Lower lobe of right lung (tissue), 2 donors: Measurements from ENCODE around the gene NRXN3. TPM values are rescaled to one million over a fixed set of nuclear protein-coding genes. Genes with fewer than 3 reads are reported as not detected.

Experiments
- ATAC-seq, 2 donors: fragments of 200-7000 bp; cut with Tn5 transposase; one replicate each; pipeline ENCODE4 v1.9.1; 2020 to 2022; ENCODE audit warnings: mild to moderate bottlenecking in 2 of 2, moderate library complexity in 2 of 2
- DNase-seq: peaks from one replicate; pipeline ENCODE4 v3.0.0-alpha.2; 2020
- H3K27ac ChIP-seq: fragments of 200-600 bp; one replicate; pipeline ENCODE4 v1.8.0; 2022
- H3K27me3 ChIP-seq: fragments of 200-600 bp; one replicate; pipeline ENCODE4 v1.8.0; 2022; ENCODE audit warnings: low read depth
- H3K36me3 ChIP-seq: fragments of 200-600 bp; one replicate; pipeline ENCODE4 v1.8.0; 2022; ENCODE audit warnings: mild to moderate bottlenecking
- H3K4me1 ChIP-seq: fragments of 200-600 bp; one replicate; pipeline ENCODE4 v1.8.0; 2022
- H3K4me3 ChIP-seq: fragments of 200-600 bp; one replicate; pipeline ENCODE4 v1.8.0; 2022; ENCODE audit warnings: mild to moderate bottlenecking
- H3K9me3 ChIP-seq: fragments of 200-600 bp; one replicate; pipeline ENCODE4 v1.8.0; 2022
- CTCF ChIP-seq: fragments of 200-600 bp; IDR thresholded peaks from one replicate; pipeline ENCODE4 v1.8.0; 2022; ENCODE audit warnings: antibody characterized with exemption, mild to moderate bottlenecking
- intact Hi-C: fragments of 100-400 bp; cut with DNase I; formaldehyde crosslinking; loops from one replicate; pipeline ENCODE4 v1.11.0; 2022
- total RNA-seq: library from RNA; stranded (reverse); fragmentation: NEBNext Ultra II Directional; extraction: Animal tissue kit (Norgen Biotek cat#: 25700); gene quantifications from one replicate; pipeline ENCODE4 v1.2.1, GENCODE V29; 2021
- donor health status: DM: no; HTN: yes; CAD: no; lungs with severe emphysema.

Gene NRXN3
- total RNA-seq, 1 donor from 2014 or later, result 9.0 TPM

DNA sequence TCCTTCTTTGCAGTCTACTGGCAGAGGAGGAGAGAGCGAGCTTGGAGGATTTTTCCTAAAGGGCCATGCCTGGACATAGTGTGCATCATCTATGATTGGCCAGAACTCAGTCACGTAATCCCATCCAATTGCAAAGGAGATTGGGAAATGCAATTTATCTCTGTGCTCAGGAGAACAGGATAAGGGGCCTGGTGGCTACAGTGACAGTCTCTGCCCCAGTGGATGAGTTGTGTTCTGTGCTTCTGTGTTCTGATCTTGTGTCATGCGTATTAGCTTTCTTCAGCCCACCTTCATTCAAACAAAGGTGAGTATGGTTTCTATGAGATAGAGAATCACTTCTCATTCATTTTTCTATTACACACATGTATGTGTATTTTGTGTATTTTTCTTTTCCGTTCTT, 144.3 kb downstream of the NRXN3 start:
- ATAC-seq, result no peak
- intact Hi-C loops, result no loop called here
- H3K36me3 ChIP-seq, result no peaks in the 10 kb centered on the region
- H3K9me3 ChIP-seq, result no peaks in the 10 kb centered on the region
- no peak overlapping the region for H3K27ac ChIP-seq
- no peak for TF ChIP-seq CTCF
- H3K4me3 ChIP-seq, result no peak overlapping the region
- no peaks in the 10 kb centered on the region for H3K27me3 ChIP-seq
- no peak for DNase-seq
- H3K4me1 ChIP-seq, result peaks cover 9% of the 10 kb centered on the region

- no peaks in the 10 kb centered on the region for H3K36me3 ChIP-seq
- H3K27me3 ChIP-seq, result no peaks in the 10 kb centered on the region
- ATAC-seq, result no peak
- H3K4me1 ChIP-seq, result peaks cover 9% of the 10 kb centered on the region
- intact Hi-C loops, result no loop called here
- no peak for DNase-seq
- no peak overlapping the region for H3K27ac ChIP-seq
- no peak for TF ChIP-seq CTCF
- H3K9me3 ChIP-seq, result no peaks in the 10 kb centered on the region
- H3K4me3 ChIP-seq, result no peak overlapping the region
Observed at GRCh38 chr14:78316052-78316451, 145.9 kb downstream of the NRXN3 start.

GRCh38 chr14:78316786-78317185, 146.6 kb downstream of the NRXN3 start:
- no peak for DNase-seq
- Histone ChIP-seq H3K4me3 (no peak overlapping the region), H3K4me1 (peaks cover 9% of the 10 kb centered on the region), H3K36me3 (no peaks in the 10 kb centered on the region), H3K27ac (no peak overlapping the region), H3K27me3 (no peaks in the 10 kb centered on the region), H3K9me3 (no peaks in the 10 kb centered on the region)
- TF ChIP-seq CTCF, result no peak
- intact Hi-C loops, result no loop called here
- ATAC-seq, result no peak

DNA sequence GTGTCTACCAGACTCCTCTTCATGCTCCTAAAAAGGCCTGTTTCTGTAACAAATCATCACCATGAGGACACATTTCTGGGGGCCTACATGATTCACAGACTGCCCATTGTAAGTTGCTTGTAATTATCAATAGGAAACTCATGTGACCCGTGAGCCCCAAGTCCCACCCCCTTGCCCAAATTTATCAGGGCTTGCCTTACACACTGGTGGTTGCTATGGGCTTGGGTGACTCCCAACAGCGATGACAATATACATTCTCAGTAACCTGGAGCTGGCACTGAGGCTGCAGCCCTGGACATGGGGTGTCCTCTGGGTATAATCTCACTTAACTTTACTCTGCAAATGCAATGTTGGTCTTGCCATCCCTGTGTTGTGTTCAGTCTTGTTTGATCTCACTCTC, 149.2 kb downstream of the NRXN3 start:
- intact Hi-C loops, result no loop called here

GRCh38 chr14:78319887-78320635, 149.9 kb downstream of the NRXN3 start:
- H3K36me3 ChIP-seq, result no peaks in the 10 kb centered on the region
- H3K9me3 ChIP-seq, result no peaks in the 10 kb centered on the region
- intact Hi-C loops, result no loop called here
- ATAC-seq (no peak), DNase-seq (no peak)
- no peak for TF ChIP-seq CTCF
- H3K4me1 ChIP-seq, result no peaks in the 10 kb centered on the region
- no peaks in the 10 kb centered on the region for H3K27me3 ChIP-seq
- no peak overlapping the region for H3K4me3 ChIP-seq
- no peak overlapping the region for H3K27ac ChIP-seq

More for the DNA sequence above, 149.2 kb downstream of the NRXN3 start:
- DNase-seq (no peak), ATAC-seq (no peak)
- Histone ChIP-seq H3K36me3 (no peaks in the 10 kb centered on the region), H3K4me1 (no peaks in the 10 kb centered on the region), H3K9me3 (no peaks in the 10 kb centered on the region), H3K4me3 (no peak overlapping the region), H3K27ac (no peak overlapping the region), H3K27me3 (no peaks in the 10 kb centered on the region)
- no peak for TF ChIP-seq CTCF
